BJ (cell line): ENCODE results near the gene PTPRZ1. TPM values are rescaled to one million over a fixed set of nuclear protein-coding genes. Genes with fewer than 3 reads are reported as not detected.

ENCODE experiments used
- CTCF ChIA-PET: fragments of 350-600 bp; formaldehyde crosslinking; extraction: SDS; loops from one replicate; lab custom pipeline; 2021; ENCODE audit warnings: antibody characterized with exemption, inconsistent platforms; lab: Yijun Ruan, JAX
- POLR2A ChIA-PET: fragments of 300-600 bp; sonication (Branson Sonifier 250); formaldehyde crosslinking; extraction: SDS; loops from one replicate; lab custom pipeline; 2021; ENCODE audit warnings: antibody characterized with exemption; lab: Charles Lee
- DNase-seq: peaks from one replicate; pipeline ENCODE4 v3.0.0-alpha.2; 2011; ENCODE audit warnings: low read depth
- H3K27me3 ChIP-seq: 2 replicates; pipeline ENCODE4 v1.6.0; 2011; ENCODE audit warnings: low read length; ENCODE audit not compliant: control insufficient read depth, insufficient read depth
- H3K36me3 ChIP-seq: 2 replicates; pipeline ENCODE4 v1.5.1; 2011; ENCODE audit warnings: low read length; ENCODE audit not compliant: control insufficient read depth, insufficient read depth
- H3K4me3 ChIP-seq: 2 replicates; pipeline ENCODE4 v1.5.1; 2011; ENCODE audit warnings: low read depth, mild to moderate bottlenecking, control low read depth, low read length
- CTCF ChIP-seq: IDR thresholded peaks from 2 replicates; pipeline ENCODE4 v1.5.1; 2011; ENCODE audit warnings: low read depth, mild to moderate bottlenecking, control low read depth, inconsistent platforms, low read length, moderate library complexity; ENCODE audit not compliant: insufficient read depth
- polyA plus RNA-seq: library from polyadenylated mRNA; depleted of rRNA; stranded (reverse); fragments of >200 nt; gene quantifications from 2 replicates; pipeline ENCODE4 v1.2.3, GENCODE V29; 2011

Gene PTPRZ1
- polyA plus RNA-seq, 1 experiment, result not detected

- H3K36me3 ChIP-seq, result no peaks in the 10 kb centered on the region
- DNase-seq, result no peak
- no peak overlapping the region for H3K4me3 ChIP-seq
- POLR2A ChIA-PET, result no interaction called here
- CTCF ChIA-PET, result no interaction called here
- no peak for TF ChIP-seq CTCF
- no peaks in the 10 kb centered on the region for H3K27me3 ChIP-seq
Observed at GRCh38 chr7:121919986-121920385, 47.0 kb downstream of the PTPRZ1 start.

- no peak for DNase-seq
- no peaks in the 10 kb centered on the region for H3K27me3 ChIP-seq
- no peak for TF ChIP-seq CTCF
- ChIA-PET POLR2A (no interaction called here), CTCF (interaction anchor here (1.1 kb wide), 1 partner anchor 10 kb away, joined by 3 read pairs; no protein-coding TSS in a partner anchor)
- H3K36me3 ChIP-seq, result no peaks in the 10 kb centered on the region
- H3K4me3 ChIP-seq, result no peak overlapping the region
Observed at GRCh38 chr7:121924269-121925186, 51.6 kb downstream of the PTPRZ1 start.

GRCh38 chr7:121931149-121931902, 58.4 kb downstream of the PTPRZ1 start:
- no peaks in the 10 kb centered on the region for H3K36me3 ChIP-seq
- H3K4me3 ChIP-seq, result no peak overlapping the region
- no peak for TF ChIP-seq CTCF
- ChIA-PET POLR2A (no interaction called here), CTCF (no interaction called here)
- H3K27me3 ChIP-seq, result no peaks in the 10 kb centered on the region
- DNase-seq, result no peak

GRCh38 chr7:121932768-121933167, 59.8 kb downstream of the PTPRZ1 start:
- H3K27me3 ChIP-seq, result no peaks in the 10 kb centered on the region
- no peak overlapping the region for H3K4me3 ChIP-seq
- DNase-seq, result no peak
- no peaks in the 10 kb centered on the region for H3K36me3 ChIP-seq
- ChIA-PET POLR2A (no interaction called here), CTCF (no interaction called here)
- TF ChIP-seq CTCF, result no peak

- no peak for DNase-seq
- ChIA-PET POLR2A (no interaction called here), CTCF (no interaction called here)
- no peak for TF ChIP-seq CTCF
- Histone ChIP-seq H3K4me3 (no peak overlapping the region), H3K36me3 (no peaks in the 10 kb centered on the region), H3K27me3 (no peaks in the 10 kb centered on the region)
Observed at GRCh38 chr7:121936951-121937623, 64.1 kb downstream of the PTPRZ1 start.
